ENCODE data around the gene SYCE1. TPM values are rescaled to one million over a fixed set of nuclear protein-coding genes. Genes with fewer than 3 reads are reported as not detected.
A peak's percentile ranks its signal among the peaks of the same experiment; 100 is the strongest.
"Not testable (repeated sequence)": the region's sequence is repeated elsewhere in the genome, so short reads cannot be mapped to it uniquely, and the experiment has no call there.

Gene SYCE1
- total RNA-seq, 2 experiments from 2014 or later: not detected

- Histone ChIP-seq H2AFZ (ENCODE audit: low read length) (peak overlapping the region; percentile 86), H3K4me2 (ENCODE audit: low read length) (peak overlapping the region; percentile 62), H3K36me3 (ENCODE audit: insufficient read depth, low read length) (no peaks in the 10 kb centered on the region), H3K4me1 (ENCODE audit: insufficient read depth, low read length, poor library complexity, severe bottlenecking) (no peaks in the 10 kb centered on the region), H4K20me1 (ENCODE audit: insufficient read depth, low read length) (no peaks in the 10 kb centered on the region), H3K79me2 (ENCODE audit: insufficient read depth, low read depth, low read length) (no peaks in the 10 kb centered on the region), H3K27ac (ENCODE audit: low read depth, low read length, poor library complexity, severe bottlenecking) (no peak overlapping the region), H3K9me2 (ENCODE audit: insufficient read depth, low read length) (no peaks in the 10 kb centered on the region), H3K9me3 (ENCODE audit: low read length) (no peaks in the 10 kb centered on the region), H3K4me3 (ENCODE audit: low read depth, low read length, poor library complexity, severe bottlenecking) (peak overlapping the region; percentile 57)
- peak; percentile 83 for DNase-seq (ENCODE audit: low spot score)
- ChIA-PET POLR2A (no interaction called here), CTCF (ENCODE audit: unreplicated experiment) (interaction anchor here (0.6 kb wide), 1 partner anchor 221 kb away, joined by 3 read pairs; no protein-coding TSS in a partner anchor)
- BruUV-seq (replicated peaks): no TSS peak
- intact Hi-C loops (cut with micrococcal nuclease; ENCODE audit: unreplicated experiment): no loop called here
- peak; percentile 97 for TF ChIP-seq CTCF (conservative IDR thresholded peaks at IDR 0.05; ENCODE audit: low read length)
- TF ChIP-seq EZH2phosphoT487 (IDR thresholded peaks at IDR 0.05; ENCODE audit: borderline replicate concordance, low read depth, low read length): no peak
Measured at GRCh38 chr10:133520193-133520738, 45.1 kb downstream of the SYCE1 start.

- H2AFZ ChIP-seq (ENCODE audit: low read length); H3K9me3 ChIP-seq (ENCODE audit: low read length); H3K4me3 ChIP-seq (ENCODE audit: low read depth, low read length, poor library complexity, severe bottlenecking); H3K27ac ChIP-seq (ENCODE audit: low read depth, low read length, poor library complexity, severe bottlenecking); H3K79me2 ChIP-seq (ENCODE audit: insufficient read depth, low read depth, low read length); H3K9me2 ChIP-seq (ENCODE audit: insufficient read depth, low read length); H4K20me1 ChIP-seq (ENCODE audit: insufficient read depth, low read length); H3K36me3 ChIP-seq (ENCODE audit: insufficient read depth, low read length); BruUV-seq (replicated peaks); CTCF ChIA-PET (ENCODE audit: unreplicated experiment); H3K4me2 ChIP-seq (ENCODE audit: low read length); H3K4me1 ChIP-seq (ENCODE audit: insufficient read depth, low read length, poor library complexity, severe bottlenecking); POLR2A ChIA-PET; DNase-seq (ENCODE audit: low spot score): not testable (repeated sequence)
- intact Hi-C loops (cut with micrococcal nuclease; ENCODE audit: unreplicated experiment): loop anchor here (10.0 kb wide), 1 partner anchor 274 kb away; no protein-coding TSS in a partner anchor
Measured at GRCh38 chr10:133518517-133518916, 46.9 kb downstream of the SYCE1 start.

GRCh38 chr10:133516057-133516456 lies 49.3 kb downstream of the SYCE1 start:
- H3K79me2 ChIP-seq (ENCODE audit: insufficient read depth, low read depth, low read length): no peaks in the 10 kb centered on the region
- no peak overlapping the region for H3K4me3 ChIP-seq (ENCODE audit: low read depth, low read length, poor library complexity, severe bottlenecking)
- H3K36me3 ChIP-seq (ENCODE audit: insufficient read depth, low read length): no peaks in the 10 kb centered on the region
- H4K20me1 ChIP-seq (ENCODE audit: insufficient read depth, low read length): no peaks in the 10 kb centered on the region
- BruUV-seq (replicated peaks): no TSS peak
- no peak for DNase-seq (ENCODE audit: low spot score)
- intact Hi-C loops (cut with micrococcal nuclease; ENCODE audit: unreplicated experiment): loop anchor here (10.0 kb wide), 1 partner anchor 271 kb away; no protein-coding TSS in a partner anchor
- no peaks in the 10 kb centered on the region for H3K9me3 ChIP-seq (ENCODE audit: low read length)
- no peak overlapping the region for H3K4me2 ChIP-seq (ENCODE audit: low read length)
- TF ChIP-seq EZH2phosphoT487 (IDR thresholded peaks at IDR 0.05; ENCODE audit: borderline replicate concordance, low read depth, low read length) (no peak), CTCF (conservative IDR thresholded peaks at IDR 0.05; ENCODE audit: low read length) (no peak)
- ChIA-PET POLR2A (no interaction called here), CTCF (ENCODE audit: unreplicated experiment) (no interaction called here)
- no peaks in the 10 kb centered on the region for H3K4me1 ChIP-seq (ENCODE audit: insufficient read depth, low read length, poor library complexity, severe bottlenecking)
- no peak overlapping the region for H2AFZ ChIP-seq (ENCODE audit: low read length)
- H3K27ac ChIP-seq (ENCODE audit: low read depth, low read length, poor library complexity, severe bottlenecking): no peak overlapping the region
- H3K9me2 ChIP-seq (ENCODE audit: insufficient read depth, low read length): no peaks in the 10 kb centered on the region
